ENCODE results near the gene CYTH1.

- no peak for TF ChIP-seq POLR2AphosphoS5 (IDR thresholded peaks at IDR 0.05)
- no peak for TF ChIP-seq POLR2A (IDR thresholded peaks at IDR 0.05)
- TF ChIP-seq, protein P1, sequence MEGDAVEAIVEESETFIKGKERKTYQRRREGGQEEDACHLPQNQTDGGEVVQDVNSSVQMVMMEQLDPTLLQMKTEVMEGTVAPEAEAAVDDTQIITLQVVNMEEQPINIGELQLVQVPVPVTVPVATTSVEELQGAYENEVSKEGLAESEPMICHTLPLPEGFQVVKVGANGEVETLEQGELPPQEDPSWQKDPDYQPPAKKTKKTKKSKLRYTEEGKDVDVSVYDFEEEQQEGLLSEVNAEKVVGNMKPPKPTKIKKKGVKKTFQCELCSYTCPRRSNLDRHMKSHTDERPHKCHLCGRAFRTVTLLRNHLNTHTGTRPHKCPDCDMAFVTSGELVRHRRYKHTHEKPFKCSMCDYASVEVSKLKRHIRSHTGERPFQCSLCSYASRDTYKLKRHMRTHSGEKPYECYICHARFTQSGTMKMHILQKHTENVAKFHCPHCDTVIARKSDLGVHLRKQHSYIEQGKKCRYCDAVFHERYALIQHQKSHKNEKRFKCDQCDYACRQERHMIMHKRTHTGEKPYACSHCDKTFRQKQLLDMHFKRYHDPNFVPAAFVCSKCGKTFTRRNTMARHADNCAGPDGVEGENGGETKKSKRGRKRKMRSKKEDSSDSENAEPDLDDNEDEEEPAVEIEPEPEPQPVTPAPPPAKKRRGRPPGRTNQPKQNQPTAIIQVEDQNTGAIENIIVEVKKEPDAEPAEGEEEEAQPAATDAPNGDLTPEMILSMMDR (IDR thresholded peaks at IDR 0.05) = no peak
- no peak for TF ChIP-seq EP300 (IDR thresholded peaks at IDR 0.05)
Measured at GRCh38 chr17:78661093-78661770, 120.8 kb downstream of the CYTH1 start.

All from upper lobe of left lung (tissue), 4 donors.